Measurements from ENCODE around the gene ARHGAP26.
A peak's percentile ranks its signal among the peaks of the same experiment; 100 is the strongest.

The ARHGAP26 gene

GRCh38 chr5:143243103-143243502, 472.9 kb downstream of the ARHGAP26 start:
- Histone ChIP-seq H3K27me3 (no peaks in the 10 kb centered on the region), H3K4me1 (peaks cover 0 to 20% (median 18%) of the 10 kb centered on the region in 4 donors), H3K27ac (peak overlapping the region; percentile 74 to 75), H3K9me3 (no peaks in the 10 kb centered on the region), H3K36me3 (no peaks in the 10 kb centered on the region), H3K4me3 (no peak overlapping the region)
- DNase-seq = no peak
- TF ChIP-seq CTCF (IDR thresholded peaks at IDR 0.05) = no peak
- intact Hi-C loops (cut with DNase I; ENCODE audit: low total_unique reads) = no loop called here

- H3K4me3 ChIP-seq = peak overlapping the region; percentile 27 to 42
- H3K4me1 ChIP-seq = peaks cover 0 to 27% (median 23%) of the 10 kb centered on the region in 4 donors
- H3K27me3 ChIP-seq = no peaks in the 10 kb centered on the region
- no peak for TF ChIP-seq CTCF (IDR thresholded peaks at IDR 0.05)
- intact Hi-C loops (cut with DNase I; ENCODE audit: low total_unique reads) = no loop called here
- no peaks in the 10 kb centered on the region for H3K9me3 ChIP-seq
- peak; percentile 76 to 85 for DNase-seq
- H3K36me3 ChIP-seq = no peaks in the 10 kb centered on the region
- peak overlapping the region; percentile 74 to 75 for H3K27ac ChIP-seq
Observed at GRCh38 chr5:143244000-143244736, 474.0 kb downstream of the ARHGAP26 start.

GRCh38 chr5:143244990-143245389, 474.8 kb downstream of the ARHGAP26 start:
- Histone ChIP-seq H3K36me3 (no peaks in the 10 kb centered on the region), H3K4me1 (peaks cover 0 to 29% (median 25%) of the 10 kb centered on the region in 4 donors), H3K27me3 (no peaks in the 10 kb centered on the region), H3K9me3 (no peaks in the 10 kb centered on the region), H3K27ac (peak overlapping the region; percentile 74 to 75), H3K4me3 (no peak overlapping the region)
- TF ChIP-seq CTCF (IDR thresholded peaks at IDR 0.05) = no peak
- intact Hi-C loops (cut with DNase I; ENCODE audit: low total_unique reads) = no loop called here
- no peak for DNase-seq

GRCh38 chr5:143245929-143246561, 475.9 kb downstream of the ARHGAP26 start:
- Histone ChIP-seq H3K9me3 (no peaks in the 10 kb centered on the region), H3K27me3 (no peaks in the 10 kb centered on the region), H3K36me3 (no peaks in the 10 kb centered on the region), H3K4me1 (peaks cover 0 to 29% (median 25%) of the 10 kb centered on the region in 4 donors), H3K4me3 (no peak overlapping the region), H3K27ac (no peak overlapping the region)
- intact Hi-C loops (cut with DNase I; ENCODE audit: low total_unique reads) = no loop called here
- no peak for DNase-seq
- TF ChIP-seq CTCF (IDR thresholded peaks at IDR 0.05) = no peak

GRCh38 chr5:143247134-143247815, 477.1 kb downstream of the ARHGAP26 start:
- TF ChIP-seq CTCF (IDR thresholded peaks at IDR 0.05) = no peak
- H3K27ac ChIP-seq = no peak overlapping the region
- intact Hi-C loops (cut with DNase I; ENCODE audit: low total_unique reads) = no loop called here

More at GRCh38 chr5:143247134-143247815, 477.1 kb downstream of the ARHGAP26 start:
- no peak overlapping the region for H3K4me3 ChIP-seq
- H3K4me1 ChIP-seq = peaks cover 0 to 29% (median 25%) of the 10 kb centered on the region in 4 donors
- H3K27me3 ChIP-seq = no peaks in the 10 kb centered on the region
- no peak for DNase-seq
- no peaks in the 10 kb centered on the region for H3K36me3 ChIP-seq
- H3K9me3 ChIP-seq = no peaks in the 10 kb centered on the region
